Ammon's horn (tissue), 1 donor: ENCODE data around the gene MTARC2.
A peak's percentile ranks its signal among the peaks of the same experiment; 100 is the strongest.

Experiments
- DNase-seq: peaks from one replicate; pipeline ENCODE4 v3.0.0-alpha.2; 2016; ENCODE audit warnings: low spot score

Gene MTARC2

DNA sequence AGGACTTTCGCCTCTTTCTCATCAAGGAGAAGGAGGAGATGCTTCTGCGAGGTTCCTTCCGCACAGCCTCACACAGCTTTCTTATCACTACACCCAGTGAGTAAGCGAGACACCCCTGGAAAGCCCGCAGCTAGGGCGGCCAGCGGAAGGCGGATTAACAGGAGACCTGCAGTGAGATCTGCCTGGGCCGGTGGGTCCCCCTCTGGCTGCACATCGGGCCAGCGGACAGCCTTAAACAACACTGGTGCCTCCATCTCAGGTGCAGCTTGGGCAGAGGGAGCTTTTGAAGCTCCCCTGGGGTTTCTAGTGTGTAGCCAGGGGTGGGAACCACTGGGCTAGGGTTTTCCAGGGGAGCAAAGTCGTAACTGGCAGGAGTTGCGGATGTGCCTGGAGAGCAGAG, 21.1 kb downstream of the MTARC2 start:
- DNase-seq, result no peak

GRCh38 chr1:220770245-220770913, 22.3 kb downstream of the MTARC2 start:
- DNase-seq, result no peak

DNA sequence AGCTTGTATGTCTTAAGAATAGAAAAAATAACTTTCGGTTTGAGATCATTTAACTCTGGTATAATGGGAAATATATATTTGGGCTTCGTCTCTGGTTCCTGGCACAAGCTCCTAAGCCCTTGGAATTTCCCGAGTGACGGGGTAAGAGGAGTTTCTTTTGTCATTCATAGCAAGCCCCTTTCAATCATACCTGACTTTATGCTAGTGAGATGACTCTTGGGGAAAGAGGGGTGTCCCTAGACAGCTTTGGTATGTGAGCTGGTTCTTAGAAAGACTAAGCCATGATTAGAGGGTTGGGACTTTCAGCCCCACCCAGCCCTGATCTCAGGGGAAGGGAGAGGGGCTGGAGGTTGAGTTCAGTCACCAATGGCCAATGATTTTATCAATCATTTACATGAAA, 24.7 kb downstream of the MTARC2 start:
- no peak for DNase-seq

GRCh38 chr1:220775240-220775853, 27.2 kb downstream of the MTARC2 start:
- peak; percentile 39 for DNase-seq

DNA sequence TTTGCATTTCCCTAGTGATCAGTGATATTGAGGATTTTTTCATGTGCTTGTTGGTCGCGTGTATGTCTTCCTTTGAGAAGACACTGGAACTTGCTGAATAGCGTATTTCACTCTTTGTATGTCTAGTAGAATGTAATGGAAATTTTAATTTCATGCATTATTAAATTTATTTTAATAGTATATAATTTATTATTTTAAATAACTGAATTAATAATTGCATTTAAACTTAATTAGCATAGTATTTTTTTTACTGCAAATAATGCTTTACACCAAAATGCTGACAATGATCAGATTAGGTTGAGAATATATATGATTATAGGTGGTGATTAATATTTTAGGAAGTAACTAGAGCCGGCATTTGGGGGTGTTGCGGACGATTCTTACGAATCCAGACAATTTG, 28.1 kb downstream of the MTARC2 start:
- no peak for DNase-seq

DNA sequence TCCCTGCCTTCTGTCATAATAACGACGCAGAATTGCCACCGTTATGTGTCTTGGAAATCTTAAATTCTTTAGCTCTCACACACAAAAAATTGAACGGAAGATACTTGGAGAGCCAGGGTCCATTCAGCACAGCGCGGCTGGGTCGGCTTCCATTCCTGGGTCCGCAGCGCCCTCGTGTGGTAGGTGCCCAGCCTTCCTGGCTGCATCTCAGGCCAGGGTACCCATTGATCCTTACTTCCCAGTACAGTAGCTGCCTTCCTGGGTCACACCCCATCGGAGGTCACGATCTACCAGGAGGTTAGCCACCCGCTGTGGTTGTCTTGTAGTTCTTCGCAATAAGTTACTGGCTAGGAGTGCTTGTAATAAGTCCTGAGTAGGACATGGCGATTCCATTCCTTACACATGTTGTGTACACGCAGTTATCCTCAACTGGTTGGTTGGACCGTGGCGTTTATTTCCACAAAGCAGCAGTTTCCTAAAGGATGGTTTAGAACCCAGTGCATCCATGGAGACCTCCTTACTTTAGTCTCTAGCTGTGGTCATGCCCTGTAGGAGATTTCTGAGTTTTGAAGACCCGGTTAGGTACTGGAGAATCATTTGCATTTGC, 28.7 kb downstream of the MTARC2 start:
- peak; percentile 90 for DNase-seq

- DNase-seq, result no peak
Observed at GRCh38 chr1:220783453-220783852, 35.3 kb downstream of the MTARC2 start.

- DNase-seq, result no peak
Observed at GRCh38 chr1:220784751-220785150, 36.6 kb downstream of the MTARC2 start.

DNA sequence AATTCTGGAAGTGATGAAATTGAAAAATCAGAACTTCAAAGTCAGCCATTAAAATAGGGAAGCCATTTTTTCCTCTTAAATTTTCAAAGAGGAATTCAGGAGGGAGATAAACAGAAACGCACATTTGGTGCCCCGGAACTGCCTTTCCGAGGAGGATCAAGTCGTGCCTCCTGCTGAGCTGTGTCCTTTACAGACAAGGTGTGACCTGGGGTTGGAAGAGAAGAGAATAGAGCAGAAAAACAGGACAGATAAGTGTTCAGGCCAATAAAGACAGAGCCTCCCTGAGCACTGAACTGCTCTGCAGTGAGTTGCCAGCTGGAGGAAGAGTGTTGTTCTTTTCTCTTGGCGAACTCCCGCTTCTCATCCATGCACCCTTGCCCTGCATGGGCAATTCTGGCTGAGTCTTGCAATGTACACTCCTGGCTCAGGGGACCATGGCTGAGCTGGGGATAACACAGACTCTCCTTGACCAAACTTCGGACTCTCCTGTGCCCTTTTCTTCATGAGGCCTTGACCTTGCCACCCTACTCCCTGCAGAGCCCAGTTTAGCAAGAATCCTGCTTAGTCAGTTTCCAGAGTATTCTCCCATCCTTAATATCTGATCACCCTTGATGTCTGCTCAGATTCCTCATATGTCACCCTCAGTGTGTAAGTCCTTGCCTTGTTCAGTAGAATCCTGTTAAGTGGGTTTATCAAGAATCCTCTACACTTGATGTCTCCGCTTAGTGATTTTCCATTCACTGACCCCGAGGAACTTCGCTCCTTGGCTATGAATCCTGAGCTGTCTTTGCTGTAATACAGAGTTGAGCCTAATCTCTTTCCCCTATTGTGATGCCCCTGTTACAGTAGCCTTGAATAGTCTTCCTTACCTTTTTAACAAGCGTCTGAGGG, 37.3 kb downstream of the MTARC2 start:
- DNase-seq, result no peak

DNA sequence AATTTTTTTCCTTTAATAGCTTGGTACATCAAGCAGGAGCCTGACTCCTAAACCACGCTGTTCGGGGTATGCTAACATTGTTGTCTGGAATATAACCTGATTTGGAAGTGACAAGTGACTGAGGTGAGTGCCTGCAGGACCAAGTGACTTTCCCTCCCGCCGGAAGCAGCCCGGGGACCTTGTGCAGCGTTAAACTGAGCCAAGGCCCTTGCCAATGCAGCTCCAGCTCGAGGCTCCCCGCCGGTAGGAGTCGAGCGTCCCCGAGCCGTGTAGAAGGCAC, 37.9 kb downstream of the MTARC2 start:
- no peak for DNase-seq

DNA sequence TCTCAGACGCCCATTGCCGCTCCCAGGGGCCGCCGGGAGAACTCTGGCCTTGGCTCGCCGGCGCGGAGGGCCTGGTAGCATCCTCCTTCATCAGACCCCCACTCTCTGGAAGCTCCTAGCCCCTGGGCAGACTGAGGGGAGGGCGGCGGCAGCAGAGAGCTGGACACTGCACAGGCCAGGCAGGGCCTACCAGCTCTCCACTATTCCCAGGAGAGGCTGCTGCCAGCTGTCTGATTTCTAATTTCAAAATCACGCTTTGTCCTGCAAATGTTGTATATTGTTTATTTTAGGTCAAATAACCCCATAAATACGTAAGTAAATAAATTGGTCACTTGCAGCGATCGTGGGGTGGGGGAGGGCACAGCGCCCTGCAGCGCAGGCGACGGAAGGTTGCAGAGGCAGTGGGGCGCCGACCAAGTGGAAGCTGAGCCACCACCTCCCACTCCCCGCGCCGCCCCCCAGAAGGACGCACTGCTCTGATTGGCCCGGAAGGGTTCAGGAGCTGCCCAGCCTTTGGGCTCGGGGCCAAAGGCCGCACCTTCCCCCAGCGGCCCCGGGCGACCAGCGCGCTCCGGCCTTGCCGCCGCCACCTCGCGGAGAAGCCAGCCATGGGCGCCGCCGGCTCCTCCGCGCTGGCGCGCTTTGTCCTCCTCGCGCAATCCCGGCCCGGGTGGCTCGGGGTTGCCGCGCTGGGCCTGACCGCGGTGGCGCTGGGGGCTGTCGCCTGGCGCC, 38.4 kb downstream of the MTARC2 start, which contains the start of gene MTARC1:
TSS of gene MTARC1 (plus strand) at position 577 of the 732 bp plus-strand sequence. CDS start at position 609, 32 bp downstream.
- peak; percentile 78 for DNase-seq

DNA sequence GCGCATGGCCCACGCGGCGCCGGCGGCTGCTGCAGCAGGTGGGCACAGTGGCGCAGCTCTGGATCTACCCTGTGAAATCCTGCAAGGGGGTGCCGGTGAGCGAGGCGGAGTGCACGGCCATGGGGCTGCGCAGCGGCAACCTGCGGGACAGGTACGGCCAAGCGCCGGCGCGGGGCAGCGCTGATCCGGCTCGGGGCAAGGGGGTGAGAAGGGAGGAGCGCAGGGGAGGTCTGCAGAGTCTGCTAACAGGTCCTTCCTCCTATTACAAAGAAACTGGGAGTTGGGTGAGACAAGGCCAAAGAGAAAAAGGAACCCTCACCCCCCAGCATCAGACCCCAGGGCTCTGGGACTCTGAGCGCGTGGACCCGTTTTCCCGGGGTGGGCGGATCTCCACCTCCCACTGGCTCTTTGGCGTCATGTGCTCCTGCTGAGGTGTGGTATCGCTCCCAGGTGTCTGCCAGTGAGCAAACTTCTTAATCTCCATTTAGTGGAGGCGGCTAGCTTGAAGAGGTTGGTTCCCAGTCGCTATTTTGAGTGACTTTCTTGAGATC, 39.0 kb downstream of the MTARC2 start:
- DNase-seq, result no peak

- DNase-seq, result no peak
Observed at GRCh38 chr1:220788900-220789299, 40.8 kb downstream of the MTARC2 start.

- DNase-seq, result no peak
Observed at GRCh38 chr1:220789532-220790147, 41.5 kb downstream of the MTARC2 start.

GRCh38 chr1:220791285-220791684, 43.2 kb downstream of the MTARC2 start:
- DNase-seq, result no peak

DNA sequence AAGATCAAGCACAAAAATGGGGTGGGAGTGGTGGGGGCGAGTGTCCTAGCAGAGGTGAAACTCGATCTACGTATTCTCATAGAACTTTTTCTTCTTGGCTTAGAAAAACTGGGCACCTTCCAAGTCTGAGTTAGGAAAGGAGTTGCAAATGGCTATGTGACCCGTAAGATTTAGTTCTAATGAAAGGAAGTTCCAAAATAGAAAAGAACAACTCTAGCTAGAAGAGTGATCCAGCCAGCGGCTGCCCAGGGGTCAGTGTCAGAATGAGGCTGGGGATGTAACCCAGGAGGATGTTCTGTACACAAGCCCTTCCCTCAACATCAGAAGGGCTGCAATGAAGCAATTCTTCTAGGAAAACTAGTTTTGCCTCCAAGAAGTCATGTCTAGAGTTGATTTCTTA, 43.8 kb downstream of the MTARC2 start:
- no peak for DNase-seq

- DNase-seq, result no peak
Observed at GRCh38 chr1:220796530-220796929, 48.4 kb downstream of the MTARC2 start.

- no peak for DNase-seq
Observed at GRCh38 chr1:220797044-220797443, 48.9 kb downstream of the MTARC2 start.

- DNase-seq, result no peak
Observed at GRCh38 chr1:220797553-220797952, 49.4 kb downstream of the MTARC2 start.

DNA sequence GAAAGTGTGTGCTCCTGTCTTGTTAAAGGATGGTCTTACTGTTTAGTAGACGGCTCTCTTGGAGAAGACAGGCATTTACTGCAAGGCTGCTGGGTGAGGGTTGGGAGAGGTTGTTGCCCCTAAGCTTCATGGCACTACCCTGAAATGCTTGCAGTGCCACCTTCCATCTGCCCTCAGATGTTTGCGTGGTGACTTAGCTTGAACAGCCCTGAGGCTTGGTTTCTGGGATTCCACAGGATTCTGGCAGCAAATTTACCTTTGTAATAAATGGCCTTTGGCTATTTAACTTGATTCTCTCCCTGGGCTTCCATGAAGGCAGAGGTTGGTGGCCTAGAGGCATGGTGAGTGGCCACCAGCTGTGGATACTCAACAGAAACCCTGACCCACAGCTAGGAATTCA, 50.2 kb downstream of the MTARC2 start:
- no peak for DNase-seq

GRCh38 chr1:220800262-220800661, 52.1 kb downstream of the MTARC2 start:
- DNase-seq, result no peak
